Jurkat, Clone E6-1 (cell line): ENCODE results near the gene SEPTIN12.

Experiments
- DNase-seq: peaks from one replicate; pipeline ENCODE4 v3.0.0-alpha.2; 2011; ENCODE audit warnings: low read depth, low spot score
- H3K4me3 ChIP-seq: 2 replicates; pipeline ENCODE4 v1.5.1; 2011; ENCODE audit warnings: mild to moderate bottlenecking, low read length, control low read depth, moderate library complexity

SEPTIN12 gene

DNA sequence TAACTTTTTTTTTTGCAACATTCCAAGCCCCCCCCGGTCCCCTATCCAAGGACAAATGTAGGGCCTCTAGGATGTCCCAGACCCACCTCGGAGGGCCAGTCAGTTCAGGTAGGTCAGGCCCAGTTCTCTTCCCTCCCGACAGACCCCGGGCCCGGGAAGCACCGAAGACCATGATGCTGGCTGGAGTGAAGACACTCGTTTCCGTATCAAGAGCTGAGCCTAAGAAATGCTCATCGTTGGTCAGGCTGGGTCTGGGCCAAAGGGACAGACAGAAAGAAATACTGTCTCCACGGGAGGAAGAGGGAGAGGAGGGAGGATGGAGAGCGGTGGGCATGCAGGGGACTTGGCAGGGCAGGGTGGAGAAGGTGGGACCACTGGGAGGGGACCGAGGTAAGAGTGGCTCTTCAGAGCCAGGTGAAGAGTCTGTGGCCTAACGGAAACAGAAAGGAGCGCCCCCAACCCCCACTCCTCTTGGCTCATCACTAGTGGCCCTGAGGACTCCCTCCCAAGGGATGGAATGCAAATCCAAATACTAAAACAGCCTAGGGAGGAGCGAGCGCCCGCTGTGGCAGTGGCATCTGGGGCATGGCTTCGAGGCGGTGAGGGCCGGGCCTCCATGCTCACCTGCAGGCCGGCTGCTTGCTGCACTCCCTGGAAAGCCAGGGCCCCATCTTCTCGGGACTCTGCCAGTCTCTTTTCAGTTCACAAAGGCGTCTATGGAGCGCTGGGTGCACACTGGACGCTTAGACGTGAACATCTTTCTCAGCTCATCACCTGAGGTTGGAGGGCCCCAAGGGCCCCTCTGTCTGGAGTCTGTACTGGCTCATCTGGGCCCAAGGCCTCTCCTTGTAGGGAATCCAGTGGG is 16.0 kb upstream of the SEPTIN12 start:
- H3K4me3 ChIP-seq = no peak overlapping the region
- no peak for DNase-seq

DNA sequence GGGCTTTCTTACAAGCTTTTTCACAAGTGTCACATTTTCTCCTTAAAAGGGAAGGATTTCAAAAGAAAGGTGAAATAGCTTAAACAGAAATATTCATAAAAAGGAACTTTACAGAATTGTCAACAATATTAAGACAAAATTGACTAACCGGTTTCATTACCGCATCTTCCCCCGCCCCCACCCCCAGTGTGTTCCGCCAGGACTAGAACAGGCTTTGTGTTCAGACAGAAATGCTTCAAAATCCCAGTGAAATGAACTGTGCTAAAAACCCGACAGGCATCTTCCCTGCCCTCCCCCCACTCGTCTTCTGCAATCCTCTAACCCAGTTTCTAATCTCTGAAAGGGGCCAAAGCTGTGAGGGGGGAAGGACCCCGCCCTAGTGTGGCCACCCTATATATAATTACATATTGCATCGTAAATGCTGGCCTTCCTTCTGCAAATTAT is 15.3 kb upstream of the SEPTIN12 start:
- DNase-seq = no peak
- peak overlapping the region; percentile 60; the same call in 1 of the 2 replicates for H3K4me3 ChIP-seq

DNA sequence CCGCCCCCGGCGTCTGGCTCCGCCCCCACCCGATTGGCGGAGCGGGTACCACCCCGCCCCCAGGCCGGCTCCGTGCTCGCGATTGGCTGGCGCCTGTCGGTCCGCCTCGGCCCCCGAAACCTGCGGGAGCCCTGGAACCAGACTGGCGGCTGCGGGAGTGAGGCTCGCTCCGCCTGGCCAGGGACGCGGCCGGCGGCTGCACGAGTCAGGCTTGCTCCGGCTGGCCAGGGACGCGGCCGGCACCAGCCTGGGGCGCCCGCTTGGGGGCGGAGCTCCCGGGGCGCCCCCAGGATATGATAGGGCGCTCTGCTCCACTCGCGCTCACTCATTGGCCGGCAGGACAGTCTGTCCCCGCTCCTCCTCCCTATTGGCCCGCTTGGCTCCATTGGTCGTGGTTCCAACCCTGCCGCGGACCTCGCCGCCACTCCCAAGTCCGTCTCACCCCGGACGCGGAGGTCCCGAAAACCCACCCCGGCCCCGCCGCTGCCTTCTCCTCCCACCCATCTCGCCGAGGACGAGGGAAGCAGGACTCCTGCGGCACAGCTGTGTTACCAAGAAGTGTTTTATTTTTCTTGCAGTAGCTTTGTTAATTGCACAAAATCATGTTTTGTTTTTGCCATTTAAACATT is 14.6 kb upstream of the SEPTIN12 start:
- peak overlapping the region; percentile 60 for H3K4me3 ChIP-seq
- peak; percentile 77 for DNase-seq

DNA sequence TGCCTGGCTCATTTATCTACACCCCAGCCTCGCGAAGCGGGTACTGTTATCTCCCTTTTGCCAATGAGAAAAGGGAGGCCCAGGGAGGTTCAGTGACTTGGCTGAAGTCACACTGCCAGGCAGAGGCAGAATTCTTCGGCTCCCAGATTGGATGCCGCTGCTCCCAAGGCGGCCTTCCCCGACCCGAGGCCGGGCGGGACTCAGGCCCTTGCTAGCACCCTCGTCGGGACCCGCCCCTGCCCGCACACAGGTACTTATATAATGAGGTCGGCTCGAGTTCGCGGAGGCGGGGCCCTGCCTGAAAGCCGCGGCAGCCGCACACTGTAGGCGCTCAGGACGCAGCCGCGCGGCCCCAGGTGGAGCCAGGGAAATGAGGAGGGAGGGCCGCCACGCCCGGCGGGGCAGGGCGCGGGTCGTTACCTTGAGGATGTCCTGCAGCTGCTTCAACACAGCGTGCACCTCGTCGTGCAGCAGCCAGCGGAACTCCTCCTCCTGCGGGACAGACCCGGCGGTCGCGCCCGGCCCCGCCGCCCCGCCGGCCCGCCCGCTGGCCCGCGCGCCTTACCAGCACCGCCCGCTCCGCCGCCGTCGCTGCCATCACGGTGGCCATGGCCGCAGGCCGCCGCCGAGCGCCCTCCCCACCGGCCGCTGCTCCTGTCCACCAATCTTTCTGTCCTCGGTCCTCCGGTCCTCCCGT is 14.0 kb upstream of the SEPTIN12 start, which contains the start of gene ROGDI:
Gene ROGDI (minus strand): TSS at position 672 of the 697 bp plus-strand sequence. CDS start 62 bp downstream, at position 610.
- DNase-seq = peak; percentile 39

DNA sequence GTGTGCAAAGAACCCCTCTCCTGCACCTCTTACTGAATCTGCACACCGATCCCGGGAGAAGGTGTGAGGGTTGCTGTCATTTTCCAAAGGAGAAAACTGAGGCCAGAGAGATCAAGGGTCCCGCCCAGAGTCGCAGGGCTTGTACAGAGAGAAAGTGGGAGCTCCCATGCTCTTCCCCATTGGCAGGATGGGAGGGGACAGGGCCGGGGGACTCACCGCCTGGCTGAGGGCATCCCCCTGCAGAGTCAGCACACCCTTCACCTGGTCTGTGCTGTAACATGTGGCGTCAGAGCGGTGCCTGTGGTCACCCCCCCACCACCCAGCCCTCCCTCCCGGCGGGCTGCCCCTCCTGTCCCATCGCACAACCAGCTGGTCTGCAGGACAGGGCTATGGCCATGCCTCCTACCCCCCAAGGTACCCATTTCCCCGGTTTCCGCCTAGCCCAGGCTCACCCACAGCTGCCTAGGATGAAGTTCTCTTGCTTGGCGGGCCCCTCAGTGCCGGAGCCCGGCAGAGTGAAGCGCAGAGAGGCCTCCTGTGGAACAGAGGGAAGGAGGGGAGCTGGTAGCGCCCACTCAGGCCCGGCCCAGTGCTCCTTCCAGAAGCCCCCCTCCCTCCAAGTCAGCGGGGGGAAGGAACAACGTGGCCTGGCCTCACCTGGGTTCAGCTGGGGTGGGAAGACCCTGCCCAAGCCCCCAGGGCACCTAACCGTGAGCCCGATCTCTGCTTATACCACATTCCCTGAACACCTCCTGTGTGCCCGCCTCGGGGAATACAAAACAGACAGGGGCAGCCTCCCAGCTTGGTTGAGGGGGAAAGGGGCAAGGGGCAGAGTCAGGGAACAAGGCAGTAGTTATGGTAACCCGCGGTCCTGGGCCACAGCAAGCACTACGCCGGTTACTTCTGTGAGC is 13.2 kb upstream of the SEPTIN12 start:
- H3K4me3 ChIP-seq = peak overlapping the region; percentile 60
- DNase-seq = no peak

More for the DNA sequence above, 14.0 kb upstream of the SEPTIN12 start, which contains the start of gene ROGDI:
- H3K4me3 ChIP-seq = peak within 1 kb of the TSS; percentile 60

DNA sequence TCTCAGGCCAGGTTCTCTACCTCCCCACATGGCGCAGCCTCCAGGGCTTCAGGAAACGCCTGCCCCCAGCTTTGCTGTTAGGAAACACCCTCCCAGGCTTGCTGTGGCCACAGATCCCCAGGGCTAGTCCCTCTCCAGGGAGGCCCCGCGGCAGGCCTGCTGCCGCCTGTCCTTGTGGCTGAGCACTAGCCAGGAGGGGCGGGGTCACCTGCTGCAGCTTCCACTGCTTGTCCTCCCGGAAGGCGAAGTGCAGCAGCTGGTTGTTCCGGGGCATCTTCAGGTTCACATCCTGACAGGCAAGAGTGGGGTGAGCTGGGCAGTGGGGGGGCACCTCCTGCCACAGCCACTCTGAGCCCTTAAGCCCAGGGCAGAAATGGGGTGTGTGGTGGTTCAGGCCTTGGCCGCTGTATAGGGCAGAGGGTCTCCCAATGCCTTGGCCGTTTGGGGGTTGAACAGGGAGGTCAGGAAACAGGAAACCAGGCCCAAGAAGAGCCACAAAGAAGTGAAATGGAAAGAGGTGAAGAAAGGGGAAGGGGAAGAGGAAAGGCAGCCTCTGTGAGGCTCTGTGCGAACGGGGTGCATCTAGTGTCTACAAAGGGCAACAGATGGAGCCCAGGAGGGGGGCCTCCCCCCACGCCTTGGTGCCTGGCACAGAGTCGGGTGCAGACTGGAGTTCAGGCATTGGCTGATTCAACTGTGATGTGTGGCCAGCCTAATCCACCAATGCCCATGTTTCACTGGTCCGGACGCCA is 12.3 kb upstream of the SEPTIN12 start:
- H3K4me3 ChIP-seq = no peak overlapping the region
- DNase-seq = no peak

DNA sequence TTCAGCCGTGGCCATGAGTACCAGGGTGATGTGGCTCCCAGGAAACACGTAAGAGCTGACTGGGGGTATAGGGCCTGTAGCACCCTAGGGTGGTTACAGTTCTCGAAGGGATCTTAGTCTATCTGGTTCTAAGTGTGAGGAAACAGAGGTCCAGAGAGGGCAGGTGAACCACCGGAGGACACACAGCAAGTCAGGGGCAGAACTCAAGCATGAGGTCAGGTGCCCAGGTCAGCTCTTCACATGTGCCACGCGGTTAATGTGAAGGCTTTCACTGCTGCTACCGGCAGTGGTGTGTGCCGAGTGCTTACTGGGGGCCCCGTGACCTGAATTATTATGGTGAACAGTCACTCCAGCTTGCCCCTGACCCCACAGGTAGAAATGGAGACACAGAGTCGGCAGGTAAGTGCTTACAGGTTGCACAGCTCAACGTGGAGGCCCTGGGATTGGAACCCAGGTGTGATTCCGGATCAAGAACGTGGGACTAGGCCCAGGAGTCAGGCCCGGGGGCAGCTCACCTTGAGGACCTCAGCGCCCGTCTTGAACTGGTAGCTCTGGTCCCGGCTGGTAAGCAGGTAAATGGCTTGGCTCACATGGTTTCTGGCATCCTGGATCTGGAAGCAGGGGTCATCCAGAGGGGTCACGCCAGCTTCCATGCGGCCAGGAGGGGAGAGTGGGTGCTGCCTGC is 11.2 kb upstream of the SEPTIN12 start:
- no peak overlapping the region for H3K4me3 ChIP-seq
- no peak for DNase-seq

DNA sequence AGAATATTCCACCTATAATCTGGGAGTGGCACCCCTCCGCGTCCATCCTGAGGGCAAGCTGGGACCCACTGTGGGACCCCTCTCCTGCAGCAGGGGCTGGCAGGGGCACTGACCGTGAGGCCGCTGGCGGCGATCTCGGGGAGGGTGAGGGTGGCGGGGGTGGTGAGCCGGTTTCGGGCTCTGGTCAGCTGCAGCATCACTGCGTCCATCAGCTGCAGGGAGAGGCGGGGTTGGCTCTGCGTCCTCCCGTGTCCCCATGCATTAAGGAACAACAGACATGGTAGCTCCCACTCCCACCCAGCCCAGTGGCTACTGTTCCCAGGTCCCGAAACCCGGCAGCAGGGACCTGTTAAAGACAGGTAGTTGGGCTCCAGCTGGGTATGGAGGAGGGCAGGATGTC is 10.3 kb upstream of the SEPTIN12 start:
- DNase-seq = no peak
- H3K4me3 ChIP-seq = no peak overlapping the region

DNA sequence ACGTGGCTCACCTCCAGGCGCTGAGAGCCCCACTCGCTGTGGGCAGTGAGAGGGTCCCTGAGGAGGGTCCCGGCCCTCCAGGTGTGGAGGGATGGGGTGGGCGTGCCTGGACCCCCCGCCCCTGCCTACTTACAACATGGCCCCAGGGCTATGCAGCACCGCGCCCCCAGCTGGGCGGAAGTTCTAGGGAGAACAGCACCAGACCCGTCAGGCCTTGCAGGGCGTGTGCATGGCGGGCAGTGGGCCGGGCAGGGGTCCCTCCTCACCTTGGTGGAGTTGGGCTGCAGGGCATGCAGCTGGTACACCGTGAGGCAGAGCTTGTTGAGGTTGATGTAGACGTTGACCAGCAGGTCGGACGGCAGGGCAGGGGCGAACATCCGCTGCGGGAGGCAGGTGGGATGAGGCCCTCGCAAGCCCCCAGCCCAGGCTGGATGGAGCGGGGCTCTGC is 9.7 kb upstream of the SEPTIN12 start:
- DNase-seq = no peak
- no peak overlapping the region for H3K4me3 ChIP-seq

DNA sequence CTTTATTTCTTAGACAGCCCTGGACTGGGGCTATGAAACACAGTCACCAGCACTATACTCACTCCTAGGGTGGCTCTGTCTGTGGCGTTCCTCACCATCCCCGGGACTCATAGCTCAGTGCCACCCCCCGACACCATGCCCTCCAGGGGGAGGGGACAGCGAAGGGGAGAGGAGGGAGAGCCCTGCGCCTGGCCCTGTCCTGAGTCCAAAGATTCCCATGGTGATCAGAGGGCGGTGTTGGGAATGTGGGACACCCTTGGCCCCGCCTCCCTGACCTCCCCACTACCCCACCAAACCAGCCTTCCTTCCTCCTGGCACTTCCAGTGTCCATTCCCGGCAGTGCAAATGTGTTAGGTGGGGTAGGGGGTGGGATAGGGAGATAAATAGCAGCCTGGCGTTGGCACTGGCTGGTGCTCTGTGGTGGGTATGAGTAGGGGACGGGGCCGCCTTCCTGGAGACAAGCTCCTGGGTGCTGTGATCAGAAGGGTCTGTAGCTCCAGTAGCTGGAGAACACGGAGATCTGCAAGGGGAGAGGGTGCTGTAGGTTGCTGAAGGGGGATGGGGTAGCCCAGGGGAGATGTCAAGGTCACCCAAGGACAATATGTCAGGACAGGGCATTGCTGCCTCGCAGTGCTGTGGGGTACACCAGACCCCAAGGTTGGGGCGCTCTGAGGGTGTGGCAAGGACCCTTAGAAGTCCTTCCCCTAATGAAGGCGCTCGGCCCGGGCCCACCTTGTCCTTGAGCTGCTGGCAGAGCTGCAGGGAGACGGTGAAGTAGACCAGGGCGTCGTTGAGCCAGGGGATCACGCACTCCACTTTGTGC is 9.0 kb upstream of the SEPTIN12 start:
- DNase-seq = no peak
- no peak overlapping the region for H3K4me3 ChIP-seq

DNA sequence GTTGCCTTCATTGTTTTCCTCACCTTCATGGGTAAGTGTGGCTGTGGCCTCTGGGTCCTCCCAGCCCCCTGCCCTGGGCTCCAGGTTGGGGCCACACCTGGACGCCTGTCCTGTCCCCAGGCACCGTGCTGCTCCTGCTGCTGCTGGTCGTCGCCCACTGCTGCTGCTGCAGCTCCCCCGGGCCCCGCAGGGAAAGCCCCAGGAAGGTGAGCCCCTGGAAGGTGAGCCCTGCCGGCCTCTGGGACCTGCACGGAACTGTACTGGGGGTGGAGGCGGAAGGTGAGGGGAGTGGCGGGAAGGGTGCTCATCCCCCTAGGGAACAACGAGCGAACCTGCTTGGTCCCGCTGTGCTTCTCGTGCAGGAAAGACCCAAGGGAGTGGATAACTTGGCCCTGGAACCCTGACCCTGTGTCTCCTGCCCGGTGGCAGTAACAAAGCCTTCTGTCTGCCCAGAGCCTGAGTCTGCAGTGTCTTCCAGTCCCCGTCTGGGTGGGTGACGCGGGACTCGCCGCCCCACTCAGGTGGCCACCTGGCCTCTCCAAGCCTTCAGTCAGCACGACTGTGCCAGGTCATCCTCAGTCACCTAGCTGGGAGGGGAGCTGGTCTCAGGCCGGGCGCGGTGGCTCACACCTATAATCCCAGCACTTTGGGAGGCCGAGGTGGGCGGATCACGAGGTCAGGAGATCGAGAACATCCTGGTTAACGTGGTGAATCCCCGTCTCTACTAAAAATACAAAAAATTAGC is 7.9 kb upstream of the SEPTIN12 start:
- H3K4me3 ChIP-seq = no peak overlapping the region
- DNase-seq = no peak

DNA sequence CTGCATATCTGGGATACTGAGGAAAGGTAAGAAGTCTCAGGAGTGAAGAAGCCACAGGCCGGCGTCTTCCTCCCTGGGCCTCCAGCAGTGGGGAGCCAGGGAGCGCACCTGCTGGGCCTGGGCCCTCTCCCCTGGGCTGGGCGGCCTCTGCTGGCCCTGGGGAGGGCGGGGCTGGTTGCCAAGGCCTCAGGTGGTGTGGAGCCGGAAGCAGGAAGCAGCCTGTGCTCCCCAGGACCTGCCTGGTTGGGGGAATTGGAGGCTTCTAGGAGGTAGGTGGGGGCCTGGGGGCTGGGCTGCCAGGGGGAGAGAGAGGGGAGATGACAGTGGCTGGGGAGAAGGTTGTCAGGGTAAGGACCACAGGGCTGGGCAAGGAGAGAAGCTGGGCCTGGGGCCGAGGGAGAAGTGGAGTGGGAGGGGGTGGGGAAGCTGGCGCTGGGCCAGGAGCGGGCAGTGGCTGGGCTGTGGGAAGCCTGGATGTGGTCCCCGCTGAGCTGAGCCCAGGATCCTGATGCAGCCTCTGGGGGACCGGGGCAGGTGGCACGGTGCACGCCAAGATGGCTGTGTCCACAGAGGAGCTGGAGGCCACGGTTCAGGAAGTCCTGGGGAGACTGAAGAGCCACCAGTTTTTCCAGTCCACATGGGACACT is 7.2 kb upstream of the SEPTIN12 start, which contains the start of gene SMIM22:
Gene SMIM22 (plus strand): TSS at position 189 of the 647 bp plus-strand sequence. CDS start 366 bp downstream, at position 555.
- DNase-seq = no peak
- no peak within 1 kb of the TSS for H3K4me3 ChIP-seq

DNA sequence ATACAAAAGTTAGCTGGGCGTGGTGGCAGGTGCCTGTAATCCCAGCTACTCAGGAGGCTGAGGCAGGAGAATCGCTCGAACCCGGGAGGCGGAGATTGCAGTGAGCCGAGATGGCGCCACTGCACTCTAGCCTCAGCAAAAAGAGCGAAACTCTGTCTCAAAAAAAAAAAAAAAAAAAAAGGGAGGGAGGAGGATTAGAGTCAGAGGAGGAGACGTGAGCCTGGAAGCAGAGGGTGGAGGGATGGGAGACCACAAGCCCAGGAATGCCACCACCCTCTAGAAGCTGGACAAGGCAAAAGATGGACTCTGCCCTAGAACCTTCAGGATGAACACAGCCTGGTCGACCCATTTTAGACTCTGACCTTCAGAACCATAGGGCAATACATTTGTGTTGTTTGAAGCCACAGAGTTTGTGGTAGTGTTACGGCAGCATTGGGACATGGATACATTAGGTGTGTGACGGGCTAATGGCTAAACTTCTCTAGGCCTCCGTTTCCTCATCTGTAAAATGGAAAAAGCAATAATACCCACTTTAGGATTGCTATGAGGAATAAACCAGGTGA is 4.9 kb upstream of the SEPTIN12 start:
- H3K4me3 ChIP-seq = no peak overlapping the region
- DNase-seq = no peak

DNA sequence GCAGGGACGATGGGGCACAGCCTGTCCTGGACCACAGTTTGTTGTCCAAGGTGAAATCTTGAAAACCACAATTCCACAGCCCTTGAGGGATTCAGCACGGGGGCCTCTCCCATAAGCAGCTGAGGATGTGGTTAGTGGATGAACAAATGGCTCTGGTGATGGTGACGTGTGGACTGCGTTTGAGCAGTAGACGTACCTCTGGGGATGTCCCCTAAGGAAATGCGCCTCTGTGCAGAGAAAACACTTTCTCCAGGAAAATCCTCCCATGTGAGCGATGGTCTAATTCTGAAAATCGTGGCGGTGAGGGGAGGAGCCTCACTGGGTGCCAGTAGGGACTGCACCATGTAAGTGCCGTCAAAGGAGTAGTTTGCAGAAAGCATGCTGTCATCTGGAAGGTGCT is 2.7 kb upstream of the SEPTIN12 start:
- no peak for DNase-seq
- no peak overlapping the region for H3K4me3 ChIP-seq

DNA sequence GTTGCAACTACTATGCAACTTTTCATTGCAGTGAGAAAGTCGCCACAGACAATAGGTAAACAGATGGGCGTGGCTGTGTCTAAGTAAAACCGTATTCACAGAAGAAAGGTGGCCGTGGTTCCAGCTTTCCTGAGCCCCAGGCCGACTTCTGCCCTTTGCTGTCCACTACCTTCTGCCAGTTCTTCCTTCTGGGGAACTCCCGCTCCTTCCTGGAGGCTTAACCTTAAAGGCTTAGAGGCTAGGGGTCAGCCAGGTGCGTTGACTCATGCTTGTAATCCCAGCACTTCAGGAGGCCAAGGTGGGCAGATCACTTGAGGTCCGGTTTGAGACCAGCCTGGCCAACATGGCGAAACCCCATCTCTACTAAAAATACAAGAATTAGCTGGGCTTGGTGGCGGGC is 2.1 kb upstream of the SEPTIN12 start:
- DNase-seq = no peak
- H3K4me3 ChIP-seq = no peak overlapping the region
